Epithelial cell of esophagus (primary cell): ENCODE results near the gene UBAP2.

Source experiments
- DNase-seq: peaks from one replicate; pipeline ENCODE4 v3.0.0; 2010; ENCODE audit warnings: low read depth
- H3K4me3 ChIP-seq: 2 replicates; pipeline ENCODE4 v1.5.1; 2011; ENCODE audit warnings: mild to moderate bottlenecking, low read length, control low read depth
- CTCF ChIP-seq: IDR thresholded peaks from 2 replicates; pipeline ENCODE4 v1.5.1; 2011; ENCODE audit warnings: low read depth, mild to moderate bottlenecking, low read length, control low read depth, inconsistent platforms; ENCODE audit not compliant: insufficient read depth; ENCODE audit errors: missing control alignments

Gene UBAP2

GRCh38 chr9:34048727-34049629 lies at the start of gene UBAP2:
TSS of gene UBAP2 (minus strand) at chr9:34048887. CDS start at chr9:34017148, 31,739 bp downstream.
- no peak for TF ChIP-seq CTCF
- DNase-seq, result peak; percentile 98
- H3K4me3 ChIP-seq, result peak within 1 kb of the TSS; percentile 95

GRCh38 chr9:34098307-34098706 lies 49.6 kb upstream of the UBAP2 start:
- H3K4me3 ChIP-seq, result no peak overlapping the region

GRCh38 chr9:34097865-34098264 lies 49.2 kb upstream of the UBAP2 start:
- no peak for TF ChIP-seq CTCF
- no peak overlapping the region for H3K4me3 ChIP-seq
- no peak for DNase-seq

More at GRCh38 chr9:34098307-34098706, 49.6 kb upstream of the UBAP2 start:
- no peak for TF ChIP-seq CTCF
- DNase-seq, result no peak

GRCh38 chr9:34096751-34097150 lies 48.1 kb upstream of the UBAP2 start:
- H3K4me3 ChIP-seq, result no peak overlapping the region
- no peak for TF ChIP-seq CTCF
- no peak for DNase-seq

- no peak for DNase-seq
- no peak overlapping the region for H3K4me3 ChIP-seq
- TF ChIP-seq CTCF, result no peak
Observed at GRCh38 chr9:34093578-34093977, 44.9 kb upstream of the UBAP2 start.

- no peak for TF ChIP-seq CTCF
- no peak overlapping the region for H3K4me3 ChIP-seq
- no peak for DNase-seq
Observed at GRCh38 chr9:34089311-34089710, 40.6 kb upstream of the UBAP2 start.

GRCh38 chr9:34087370-34087769 lies 38.7 kb upstream of the UBAP2 start:
- DNase-seq, result no peak
- no peak for TF ChIP-seq CTCF
- no peak overlapping the region for H3K4me3 ChIP-seq
